Activated naive CD4-positive, alpha-beta T cell treated with anti-CD3 and anti-CD28 coated beads for 36 hours (primary cell): ENCODE measurements around the gene GRIK2. TPM values are rescaled to one million over a fixed set of nuclear protein-coding genes. Genes with fewer than 3 reads are reported as not detected.

Experiments used
- CTCF ChIA-PET: fragments of 350-600 bp; sonication (Branson Sonifier 250); formaldehyde crosslinking; loops from one replicate; lab custom pipeline; 2021; ENCODE audit warnings: antibody characterized with exemption; lab: Charles Lee
- DNase-seq: peaks from one replicate; pipeline ENCODE4 v3.0.0-alpha.2; 2020
- H3K27ac Mint-ChIP-seq: one replicate; pipeline ENCODE4 v1.8.0; 2021; ENCODE audit warnings: mild to moderate bottlenecking, mixed read lengths
- H3K27me3 Mint-ChIP-seq: one replicate; pipeline ENCODE4 v1.8.0; 2021; ENCODE audit warnings: low read depth, mixed read lengths
- H3K36me3 Mint-ChIP-seq: one replicate; pipeline ENCODE4 v1.8.0; 2021; ENCODE audit warnings: low read depth, mixed read lengths
- H3K4me1 Mint-ChIP-seq: one replicate; pipeline ENCODE4 v1.8.0; 2021; ENCODE audit warnings: low read depth, mixed read lengths
- H3K4me3 Mint-ChIP-seq: one replicate; pipeline ENCODE4 v1.8.0; 2021; ENCODE audit warnings: mild to moderate bottlenecking, moderate library complexity, mixed read lengths
- H3K9me3 Mint-ChIP-seq: one replicate; pipeline ENCODE4 v1.8.0; 2021; ENCODE audit warnings: mixed read lengths
- intact Hi-C: fragments of 100-400 bp; cut with micrococcal nuclease; formaldehyde crosslinking; loops from one replicate; pipeline ENCODE4 v1.15.1; 2023
- total RNA-seq, 2 experiments: library from RNA; stranded (reverse); gene quantifications; one replicate each; pipeline ENCODE4 v1.2.3, GENCODE V29; 2021

The GRIK2 gene
- total RNA-seq, 2 experiments from 2014 or later = not detected

DNA sequence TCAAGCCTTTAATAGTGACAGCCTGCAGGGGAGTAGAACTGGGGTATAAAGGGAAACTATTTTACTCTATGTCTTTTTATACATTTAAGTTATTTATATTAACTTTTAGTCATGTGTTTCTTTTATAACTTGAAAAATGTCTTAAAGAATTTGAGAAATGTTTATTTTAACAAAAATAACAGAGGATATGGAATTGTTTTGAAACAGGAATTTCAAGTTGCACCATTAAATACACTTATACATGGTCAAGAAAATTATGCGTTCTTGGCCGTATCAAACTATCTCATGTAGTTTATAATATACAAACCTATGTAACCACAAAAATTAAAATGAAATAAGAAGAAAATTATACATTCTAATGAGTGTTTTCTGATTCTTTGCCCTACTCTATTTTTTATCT, 282.7 kb downstream of the GRIK2 start:
- Mint-ChIP-seq H3K27ac (no peak overlapping the region), H3K4me3 (no peak overlapping the region), H3K36me3 (no peaks in the 10 kb centered on the region), H3K4me1 (no peaks in the 10 kb centered on the region), H3K9me3 (no peaks in the 10 kb centered on the region), H3K27me3 (no peaks in the 10 kb centered on the region)
- no peak for DNase-seq
- intact Hi-C loops = no loop called here
- CTCF ChIA-PET = no interaction called here

DNA sequence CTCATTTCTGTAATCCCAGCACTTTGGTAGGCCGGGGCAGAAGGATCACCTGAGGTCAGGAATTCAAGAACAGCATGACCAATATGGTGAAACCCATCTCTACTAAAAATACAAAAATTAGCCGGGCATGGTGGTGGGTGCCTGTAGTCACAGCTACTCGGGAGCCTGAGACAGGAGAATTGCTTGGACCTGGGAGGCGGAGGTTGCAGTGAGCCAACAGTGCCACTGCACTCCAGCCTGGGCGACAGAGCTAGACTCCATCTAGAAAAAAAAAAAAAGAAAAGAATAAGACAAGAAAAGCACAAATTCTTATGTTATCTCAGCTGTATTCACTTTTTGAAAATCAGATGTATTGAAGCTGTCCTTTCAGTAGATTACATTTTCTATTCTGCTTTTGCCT, 289.4 kb downstream of the GRIK2 start:
- Mint-ChIP-seq H3K9me3 (no peaks in the 10 kb centered on the region), H3K4me1 (no peaks in the 10 kb centered on the region), H3K4me3 (no peak overlapping the region), H3K36me3 (no peaks in the 10 kb centered on the region), H3K27ac (no peak overlapping the region), H3K27me3 (no peaks in the 10 kb centered on the region)
- intact Hi-C loops = no loop called here
- CTCF ChIA-PET = no interaction called here
- no peak for DNase-seq

DNA sequence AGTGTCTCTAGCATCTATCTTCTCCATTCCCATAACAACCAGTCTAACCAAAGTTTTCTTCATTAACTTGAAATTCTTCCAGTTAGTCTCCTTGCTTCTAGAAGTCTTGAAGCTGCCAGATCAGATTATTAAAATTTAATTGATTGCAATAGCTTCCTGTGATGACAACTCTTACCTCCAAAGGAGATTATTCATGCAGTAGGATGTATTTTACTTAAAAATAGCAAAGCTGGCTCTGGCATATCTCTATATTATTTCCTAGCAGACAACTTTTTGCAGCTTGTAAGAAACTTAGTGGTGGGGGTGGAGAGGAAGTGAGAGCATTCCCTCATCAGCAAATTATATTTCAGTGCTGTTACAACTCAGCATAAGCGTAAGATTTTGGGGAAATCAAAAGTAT, 290.4 kb downstream of the GRIK2 start:
- H3K4me1 Mint-ChIP-seq = no peaks in the 10 kb centered on the region
- H3K27ac Mint-ChIP-seq = no peak overlapping the region
- CTCF ChIA-PET = no interaction called here
- intact Hi-C loops = no loop called here
- no peaks in the 10 kb centered on the region for H3K9me3 Mint-ChIP-seq
- no peaks in the 10 kb centered on the region for H3K27me3 Mint-ChIP-seq
- no peak overlapping the region for H3K4me3 Mint-ChIP-seq
- no peaks in the 10 kb centered on the region for H3K36me3 Mint-ChIP-seq
- DNase-seq = no peak

DNA sequence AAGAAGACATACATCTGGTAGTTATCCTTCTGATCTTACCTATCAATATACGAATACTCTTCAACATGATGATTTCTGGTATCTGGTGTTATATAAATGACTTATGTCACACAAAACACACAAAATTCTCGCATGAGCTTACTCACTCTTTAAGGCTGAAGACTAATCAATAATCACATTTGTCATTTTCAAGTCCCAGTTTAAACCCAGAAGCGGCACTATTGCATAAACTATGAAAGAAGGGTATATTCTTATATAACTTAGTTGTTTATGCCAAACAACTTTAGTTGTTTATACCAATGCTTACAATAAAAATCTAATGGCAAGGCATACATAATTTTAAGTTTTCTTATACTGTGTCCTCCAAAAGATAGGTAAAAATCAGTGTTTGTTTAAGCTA, 293.1 kb downstream of the GRIK2 start:
- CTCF ChIA-PET = no interaction called here
- no peak overlapping the region for H3K4me3 Mint-ChIP-seq
- H3K27ac Mint-ChIP-seq = no peak overlapping the region
- no peaks in the 10 kb centered on the region for H3K9me3 Mint-ChIP-seq
- no peaks in the 10 kb centered on the region for H3K27me3 Mint-ChIP-seq
- intact Hi-C loops = no loop called here
- H3K4me1 Mint-ChIP-seq = no peaks in the 10 kb centered on the region
- no peak for DNase-seq
- no peaks in the 10 kb centered on the region for H3K36me3 Mint-ChIP-seq

DNA sequence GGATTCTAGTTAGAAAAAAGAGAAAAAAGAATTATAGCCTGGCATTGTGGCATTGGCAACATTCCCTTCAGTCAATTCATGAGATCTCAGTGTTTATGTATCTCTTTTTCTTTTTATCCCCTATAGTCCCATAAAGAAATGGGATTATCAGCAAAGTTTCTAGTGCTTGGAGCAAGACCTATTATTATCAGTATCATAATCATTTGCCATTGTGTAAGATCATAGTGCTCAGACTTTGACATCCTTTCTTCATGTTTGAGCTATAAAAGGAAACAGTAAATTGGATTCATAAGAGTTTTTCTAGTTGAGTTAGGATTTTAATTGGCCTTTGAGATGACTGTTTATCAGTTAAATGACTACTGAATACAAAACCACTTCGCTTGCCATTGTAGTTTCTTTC, 295.6 kb downstream of the GRIK2 start:
- H3K4me1 Mint-ChIP-seq = no peaks in the 10 kb centered on the region
- intact Hi-C loops = no loop called here
- no peaks in the 10 kb centered on the region for H3K9me3 Mint-ChIP-seq
- CTCF ChIA-PET = no interaction called here
- H3K27ac Mint-ChIP-seq = no peak overlapping the region
- H3K36me3 Mint-ChIP-seq = no peaks in the 10 kb centered on the region
- no peak overlapping the region for H3K4me3 Mint-ChIP-seq
- no peaks in the 10 kb centered on the region for H3K27me3 Mint-ChIP-seq
- no peak for DNase-seq

DNA sequence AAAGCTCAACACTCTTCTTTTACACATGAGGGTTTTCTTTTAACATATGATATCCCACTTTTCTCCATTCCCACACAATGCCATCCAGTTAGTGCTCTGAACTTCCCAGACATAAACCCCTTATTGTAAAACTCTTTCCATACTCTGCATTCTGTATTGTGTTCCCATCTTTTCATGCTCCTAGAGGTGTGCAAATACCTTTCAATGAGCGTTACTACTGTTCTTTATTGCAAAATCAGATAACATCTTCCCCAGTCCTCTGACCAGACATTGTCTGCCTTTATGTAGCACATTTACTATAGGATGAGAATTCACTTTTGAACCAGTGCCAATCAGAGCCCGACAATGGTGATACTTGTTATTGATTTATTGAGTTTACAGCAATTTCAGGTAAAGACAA, 296.2 kb downstream of the GRIK2 start:
- no peak overlapping the region for H3K27ac Mint-ChIP-seq
- H3K36me3 Mint-ChIP-seq = no peaks in the 10 kb centered on the region
- no peak overlapping the region for H3K4me3 Mint-ChIP-seq
- CTCF ChIA-PET = no interaction called here
- no peaks in the 10 kb centered on the region for H3K9me3 Mint-ChIP-seq
- no peaks in the 10 kb centered on the region for H3K4me1 Mint-ChIP-seq
- intact Hi-C loops = no loop called here
- no peak for DNase-seq
- H3K27me3 Mint-ChIP-seq = no peaks in the 10 kb centered on the region

DNA sequence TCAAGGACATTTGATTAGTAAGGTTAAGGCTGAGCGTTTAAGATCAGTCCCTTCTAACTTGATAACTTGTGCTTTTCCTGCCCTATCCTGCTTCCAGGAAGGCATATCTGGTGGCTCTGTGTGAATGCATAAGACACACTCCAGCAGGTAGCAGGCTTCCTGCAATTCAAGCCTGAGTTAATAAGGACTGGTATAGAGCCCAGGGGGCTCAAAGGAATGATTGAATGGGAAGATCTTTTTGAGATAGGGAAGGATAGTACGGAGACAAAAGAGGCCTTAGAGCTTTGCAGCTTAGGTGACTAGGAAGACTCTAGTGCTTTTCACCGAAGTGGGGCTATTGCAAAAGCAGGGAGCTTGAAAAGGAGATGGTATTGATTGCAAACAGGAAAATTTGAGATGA, 307.1 kb downstream of the GRIK2 start:
- no peaks in the 10 kb centered on the region for H3K9me3 Mint-ChIP-seq
- CTCF ChIA-PET = no interaction called here
- DNase-seq = no peak
- intact Hi-C loops = no loop called here
- no peaks in the 10 kb centered on the region for H3K4me1 Mint-ChIP-seq
- no peaks in the 10 kb centered on the region for H3K36me3 Mint-ChIP-seq
- H3K27ac Mint-ChIP-seq = no peak overlapping the region
- no peak overlapping the region for H3K4me3 Mint-ChIP-seq
- H3K27me3 Mint-ChIP-seq = no peaks in the 10 kb centered on the region

DNA sequence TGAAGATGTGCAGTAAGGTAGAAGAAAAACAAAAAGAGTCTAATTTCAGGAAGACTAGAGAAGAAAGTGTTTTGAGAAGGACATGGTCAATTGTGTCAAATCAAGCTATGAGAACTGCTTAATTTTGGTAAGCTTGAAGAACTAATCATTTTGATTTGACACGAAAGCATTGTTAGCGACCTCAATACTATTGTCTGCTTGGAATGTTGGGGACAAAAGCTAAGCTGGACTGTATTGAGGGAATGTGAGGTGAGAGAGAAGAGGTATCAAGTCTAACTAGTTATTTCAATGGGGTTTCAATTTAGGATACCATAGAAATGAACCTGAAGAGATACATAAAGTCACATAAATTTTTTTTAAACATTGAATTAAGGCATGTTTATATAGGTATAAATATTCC, 309.8 kb downstream of the GRIK2 start:
- no peaks in the 10 kb centered on the region for H3K9me3 Mint-ChIP-seq
- no peak for DNase-seq
- no peaks in the 10 kb centered on the region for H3K4me1 Mint-ChIP-seq
- H3K4me3 Mint-ChIP-seq = no peak overlapping the region
- CTCF ChIA-PET = no interaction called here
- no peak overlapping the region for H3K27ac Mint-ChIP-seq
- no peaks in the 10 kb centered on the region for H3K36me3 Mint-ChIP-seq
- intact Hi-C loops = no loop called here
- no peaks in the 10 kb centered on the region for H3K27me3 Mint-ChIP-seq

DNA sequence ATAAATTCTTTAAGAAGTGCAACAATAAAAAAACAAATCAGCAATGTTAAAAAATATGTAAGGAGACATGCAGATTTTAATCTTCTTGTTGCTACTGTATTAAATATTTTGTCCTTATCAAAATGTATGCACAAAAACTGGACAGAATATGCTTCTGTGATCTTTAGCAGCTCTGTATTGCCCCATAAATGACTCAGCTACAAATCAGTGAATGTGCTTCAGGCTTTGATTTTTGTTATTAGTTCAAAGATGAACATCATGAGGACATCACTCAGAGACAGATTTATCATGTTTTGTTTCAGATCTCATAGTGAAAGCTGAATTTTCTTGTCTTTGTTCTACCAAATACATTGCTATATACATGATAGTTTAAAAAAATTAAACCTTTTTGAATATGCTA, 312.4 kb downstream of the GRIK2 start:
- Mint-ChIP-seq H3K4me3 (no peak overlapping the region), H3K9me3 (no peaks in the 10 kb centered on the region), H3K4me1 (no peaks in the 10 kb centered on the region), H3K27ac (no peak overlapping the region), H3K36me3 (no peaks in the 10 kb centered on the region), H3K27me3 (no peaks in the 10 kb centered on the region)
- no peak for DNase-seq
- CTCF ChIA-PET = no interaction called here
- intact Hi-C loops = no loop called here

DNA sequence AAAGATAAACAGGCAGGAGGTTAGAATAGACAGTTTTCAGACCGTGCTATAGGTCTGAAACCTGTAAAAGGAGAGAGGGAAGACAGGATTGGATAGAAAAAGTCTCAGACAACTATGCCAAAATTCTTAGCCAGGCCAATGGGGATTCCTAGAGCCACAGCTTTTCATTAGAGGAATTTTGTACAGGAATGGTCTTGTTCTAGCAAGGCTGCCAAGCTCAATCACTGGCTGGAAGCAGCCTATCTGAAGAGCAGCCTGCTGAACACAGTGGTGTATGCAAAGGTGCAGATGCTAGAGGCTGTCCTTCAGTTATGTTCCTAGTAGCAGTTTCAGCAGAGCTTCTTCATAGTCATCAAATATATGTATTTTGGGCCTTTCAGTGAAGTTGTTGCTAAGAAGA, 313.1 kb downstream of the GRIK2 start:
- Mint-ChIP-seq H3K36me3 (no peaks in the 10 kb centered on the region), H3K4me1 (no peaks in the 10 kb centered on the region), H3K27me3 (no peaks in the 10 kb centered on the region), H3K4me3 (no peak overlapping the region), H3K9me3 (no peaks in the 10 kb centered on the region), H3K27ac (no peak overlapping the region)
- intact Hi-C loops = no loop called here
- CTCF ChIA-PET = no interaction called here
- DNase-seq = no peak

DNA sequence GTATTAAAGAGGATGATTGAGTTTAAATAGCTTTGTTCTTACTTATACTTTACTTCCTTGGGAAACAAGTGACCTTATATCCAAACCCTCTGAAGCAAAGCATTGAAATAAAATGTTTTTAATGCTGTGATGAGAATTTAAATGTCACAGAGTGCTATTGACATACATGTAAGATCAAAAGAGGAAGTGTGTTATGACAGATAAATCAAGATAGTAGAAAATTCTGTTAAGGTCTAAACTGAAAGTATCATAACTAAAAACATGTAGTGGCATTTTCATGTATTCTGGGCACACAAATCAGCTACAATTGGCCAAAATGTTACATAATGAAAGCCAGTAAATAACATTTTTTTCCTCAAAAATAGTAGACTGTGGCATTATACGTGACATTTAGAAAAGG, 318.0 kb downstream of the GRIK2 start:
- no peaks in the 10 kb centered on the region for H3K36me3 Mint-ChIP-seq
- intact Hi-C loops = no loop called here

DNA sequence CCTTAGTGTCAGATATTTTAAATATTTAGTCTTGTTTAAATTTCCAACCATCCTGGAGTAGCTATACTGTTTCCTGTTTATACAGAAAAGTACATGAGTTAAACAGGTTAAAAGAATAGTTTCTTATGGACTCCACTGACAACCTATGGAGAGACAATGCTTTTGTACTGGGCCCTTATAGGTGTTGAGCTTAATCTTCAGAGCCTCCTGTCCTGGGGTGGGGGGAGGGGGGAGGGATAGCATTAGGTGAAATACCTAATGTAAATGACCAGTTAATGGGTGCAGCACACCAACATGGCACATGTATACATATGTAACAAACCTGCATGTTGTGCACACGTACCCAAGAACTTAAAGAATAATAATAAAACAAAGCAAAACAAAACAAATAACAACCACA, 322.9 kb downstream of the GRIK2 start:
- Mint-ChIP-seq H3K27ac (no peak overlapping the region), H3K36me3 (no peaks in the 10 kb centered on the region), H3K9me3 (peaks cover 2% of the 10 kb centered on the region), H3K27me3 (no peaks in the 10 kb centered on the region), H3K4me3 (no peak overlapping the region), H3K4me1 (no peaks in the 10 kb centered on the region)
- intact Hi-C loops = no loop called here
- CTCF ChIA-PET = no interaction called here
- no peak for DNase-seq

More for the DNA sequence above, 318.0 kb downstream of the GRIK2 start:
- Mint-ChIP-seq H3K4me1 (no peaks in the 10 kb centered on the region), H3K27ac (no peak overlapping the region), H3K9me3 (peaks cover 2% of the 10 kb centered on the region), H3K4me3 (no peak overlapping the region), H3K27me3 (no peaks in the 10 kb centered on the region)
- no peak for DNase-seq
- CTCF ChIA-PET = no interaction called here

DNA sequence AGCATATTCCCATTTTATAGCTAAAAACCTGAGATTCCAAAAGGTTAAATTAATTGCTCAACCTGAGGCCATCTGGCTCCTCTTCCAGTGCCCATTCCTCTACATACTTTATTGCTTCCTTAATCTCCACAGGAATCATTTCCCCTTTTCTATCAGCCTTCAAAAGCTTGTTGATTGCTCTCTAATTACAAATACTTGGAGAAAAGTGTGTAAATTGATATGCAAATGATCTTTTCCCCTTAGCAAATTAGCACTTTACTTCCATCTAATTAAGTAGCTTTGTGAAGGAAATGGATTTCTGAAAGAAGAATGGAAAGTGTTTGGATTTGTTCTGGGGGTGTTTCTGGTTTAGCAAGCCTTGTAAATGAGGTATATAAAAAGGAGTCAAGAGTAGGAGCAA, 323.3 kb downstream of the GRIK2 start:
- Mint-ChIP-seq H3K4me3 (no peak overlapping the region), H3K36me3 (no peaks in the 10 kb centered on the region), H3K27ac (no peak overlapping the region), H3K9me3 (peaks cover 2% of the 10 kb centered on the region), H3K4me1 (no peaks in the 10 kb centered on the region), H3K27me3 (no peaks in the 10 kb centered on the region)
- DNase-seq = no peak
- CTCF ChIA-PET = no interaction called here
- intact Hi-C loops = no loop called here

DNA sequence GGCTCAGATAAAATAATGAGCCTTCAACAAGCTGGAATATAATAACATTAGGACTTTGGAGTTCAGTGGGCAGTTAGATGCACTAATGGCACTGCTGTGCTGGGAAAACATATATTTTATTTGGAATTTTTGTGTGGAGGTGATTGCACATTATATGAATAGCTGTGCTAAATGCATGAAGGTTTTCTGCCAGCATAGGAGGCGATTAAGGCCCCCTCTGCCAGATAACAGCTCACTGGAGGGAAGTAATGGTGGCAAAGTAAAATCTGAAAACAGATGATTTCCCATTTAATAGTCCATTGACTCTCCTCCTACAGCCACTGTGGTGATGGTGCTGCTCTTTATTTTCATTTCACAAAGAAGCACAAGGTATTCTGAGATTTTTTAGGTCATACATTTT, 326.0 kb downstream of the GRIK2 start:
- peaks cover 5% of the 10 kb centered on the region for H3K9me3 Mint-ChIP-seq
- no peak overlapping the region for H3K4me3 Mint-ChIP-seq
- CTCF ChIA-PET = no interaction called here
- no peak for DNase-seq
- no peaks in the 10 kb centered on the region for H3K27me3 Mint-ChIP-seq
- no peaks in the 10 kb centered on the region for H3K4me1 Mint-ChIP-seq
- no peaks in the 10 kb centered on the region for H3K36me3 Mint-ChIP-seq
- intact Hi-C loops = no loop called here
- H3K27ac Mint-ChIP-seq = no peak overlapping the region
